ENCODE data around the gene MARK2.

GRCh38 chr11:63913866-63914830, 75.2 kb downstream of the MARK2 start:
- no peak for TF ChIP-seq CTCF (IDR thresholded peaks at IDR 0.05)
- no peak for TF ChIP-seq POLR2AphosphoS5 (IDR thresholded peaks at IDR 0.05)
